NCI-H2081 treated with DMSO at 0.1 percent for 48 hours (cell line): Measurements from ENCODE around the gene EZH2.

Experiments
- DNase-seq: peaks from one replicate; lab custom pipeline; 2025; lab: John Stamatoyannopoulos, UW

Gene EZH2

DNA sequence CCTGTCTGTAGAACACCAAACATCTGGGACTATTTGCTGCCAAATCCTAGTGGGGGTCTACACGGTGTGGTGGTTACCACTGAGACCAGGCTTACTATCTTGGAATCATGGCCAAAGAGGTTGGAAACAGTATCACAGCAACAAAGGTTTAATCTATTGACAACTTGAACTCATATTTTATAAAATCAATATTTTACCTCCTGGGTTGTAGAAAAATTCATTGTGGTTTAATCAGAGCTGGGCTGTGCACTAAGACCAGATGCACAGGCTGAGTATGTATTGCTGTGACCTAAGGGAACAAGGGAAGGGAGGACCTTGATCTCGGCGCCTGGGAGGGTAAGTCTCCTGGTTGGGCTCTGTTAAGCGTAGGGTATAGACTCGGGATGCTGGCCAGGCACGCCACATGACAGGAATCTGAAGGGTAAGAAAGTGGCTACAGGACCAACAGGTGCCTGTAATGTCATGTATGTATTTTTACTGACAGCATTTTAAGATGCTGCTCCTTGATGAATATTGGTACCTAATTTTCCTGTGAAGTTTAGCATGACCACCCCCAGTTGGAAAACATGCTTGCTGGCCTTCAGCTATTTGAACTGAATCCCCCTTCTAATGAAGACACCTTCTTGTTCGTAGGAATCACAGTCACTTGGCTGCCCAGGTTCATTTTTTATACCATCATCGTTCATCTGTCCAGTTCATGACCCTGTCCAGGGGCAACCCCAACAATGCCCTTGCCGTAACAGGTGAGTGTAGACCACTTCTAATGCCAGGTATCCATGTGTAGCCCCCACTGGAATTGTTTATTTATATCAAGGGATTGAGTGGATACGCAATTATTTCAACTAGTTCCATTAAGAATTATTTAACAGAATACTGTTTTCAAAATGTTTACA is 79.5 kb downstream of the EZH2 start:
- no peak for DNase-seq

DNA sequence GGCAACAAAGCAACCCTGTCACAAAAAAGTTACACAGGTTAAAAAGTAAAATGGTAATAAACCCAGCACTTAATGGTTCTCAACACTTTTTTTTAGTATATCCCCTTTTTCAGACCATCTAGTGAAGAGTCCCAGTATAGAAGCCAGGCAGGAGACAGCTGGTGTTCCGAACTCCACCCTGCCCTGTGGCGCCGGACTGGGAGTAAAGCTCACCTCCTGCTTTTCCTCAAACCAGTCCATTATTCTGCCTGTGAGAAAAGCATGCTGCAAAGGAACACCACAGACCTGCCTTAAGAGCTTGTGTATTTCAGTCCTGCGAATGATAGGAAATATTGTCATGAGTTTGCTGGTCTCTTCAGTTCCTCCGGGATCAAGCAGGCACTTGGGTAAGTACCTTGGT is 81.0 kb downstream of the EZH2 start:
- DNase-seq = no peak

DNA sequence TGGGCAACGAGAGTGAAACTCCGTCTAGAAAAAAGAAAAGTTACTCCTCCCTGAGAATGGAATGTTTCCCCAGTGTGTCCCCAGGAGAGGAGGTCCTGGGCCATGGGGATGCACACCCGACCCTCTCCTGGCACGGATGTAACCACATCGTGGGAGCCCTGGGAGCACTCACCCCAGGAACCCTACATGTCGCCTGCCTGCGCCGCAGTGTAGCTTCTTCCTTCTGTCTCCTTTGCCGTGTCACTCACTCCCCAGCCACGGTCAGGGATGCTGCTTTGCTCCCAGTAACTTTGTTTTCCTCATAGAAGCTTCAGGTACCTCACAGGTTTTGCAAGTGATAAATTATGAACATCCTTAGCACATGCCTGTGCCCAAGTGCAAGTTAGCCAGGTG is 82.0 kb downstream of the EZH2 start:
- no peak for DNase-seq

DNA sequence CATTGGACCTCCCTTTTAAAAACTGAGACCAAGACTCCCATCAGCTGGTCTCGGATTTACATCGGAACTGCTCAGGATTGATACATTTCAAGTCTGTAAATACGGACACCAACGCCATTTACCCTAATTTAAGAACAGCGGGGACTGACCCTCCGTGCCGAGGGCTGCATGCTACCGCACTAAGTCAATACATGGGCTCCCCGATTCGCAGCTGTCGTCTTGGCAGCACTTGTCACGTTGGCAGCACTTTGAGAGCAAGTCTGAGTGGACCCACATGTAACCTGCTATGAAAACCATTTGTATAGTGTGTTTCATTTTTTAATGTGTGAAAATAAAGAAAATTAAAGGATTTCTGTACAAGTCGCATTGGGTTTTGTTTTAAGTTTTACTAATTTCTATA is 83.4 kb downstream of the EZH2 start:
- DNase-seq = no peak

DNA sequence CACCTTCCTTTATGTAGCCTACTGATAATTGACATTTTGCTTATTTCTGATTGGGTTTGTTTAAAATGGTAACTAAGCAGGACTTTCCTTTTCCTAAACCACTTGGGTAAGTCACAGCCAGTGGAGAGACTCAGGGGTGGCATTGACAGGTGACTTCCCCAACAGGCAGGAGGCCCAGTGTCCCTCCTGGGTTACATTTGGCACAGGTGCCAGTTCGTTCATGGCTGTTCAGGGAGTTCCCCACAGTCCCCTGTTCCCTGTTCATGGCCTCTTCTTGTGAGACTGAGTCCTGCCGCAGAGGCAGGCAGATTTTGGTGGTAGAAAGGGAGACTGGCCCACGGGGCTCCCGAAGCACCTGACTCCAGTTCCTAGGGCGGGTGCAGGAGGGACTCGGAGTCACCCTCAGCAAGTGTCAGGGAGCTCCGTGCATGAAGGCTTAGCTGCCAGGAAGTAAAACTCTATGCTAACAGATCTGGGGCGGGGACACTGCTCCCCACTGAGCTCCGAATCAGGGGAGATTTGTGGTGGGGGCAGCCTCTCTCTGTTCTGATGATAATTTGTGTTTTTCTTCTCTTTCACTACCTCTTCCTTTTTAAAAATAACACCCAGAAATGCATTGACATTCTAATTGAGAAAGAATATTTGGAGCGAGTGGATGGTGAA is 84.1 kb downstream of the EZH2 start:
- DNase-seq = no peak

DNA sequence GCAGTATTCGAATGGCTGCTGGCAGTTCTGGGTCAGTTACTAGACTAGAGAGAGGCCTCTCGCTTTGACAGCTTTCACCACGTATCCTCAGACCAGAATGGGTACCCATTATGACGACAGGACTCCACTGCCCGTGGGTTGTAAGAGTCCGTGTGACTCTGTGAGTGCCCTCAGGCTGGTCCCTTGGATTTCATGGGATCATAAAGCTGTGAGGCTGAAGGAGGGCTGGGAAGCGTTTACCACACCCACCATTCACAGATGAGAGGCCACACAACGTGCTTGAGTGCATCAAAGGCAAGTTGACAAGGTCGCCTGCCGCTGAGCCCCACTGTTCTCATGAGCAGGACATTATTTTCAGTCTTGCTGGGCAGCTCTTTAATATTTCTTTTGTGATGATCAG is 87.2 kb downstream of the EZH2 start:
- DNase-seq = no peak

DNA sequence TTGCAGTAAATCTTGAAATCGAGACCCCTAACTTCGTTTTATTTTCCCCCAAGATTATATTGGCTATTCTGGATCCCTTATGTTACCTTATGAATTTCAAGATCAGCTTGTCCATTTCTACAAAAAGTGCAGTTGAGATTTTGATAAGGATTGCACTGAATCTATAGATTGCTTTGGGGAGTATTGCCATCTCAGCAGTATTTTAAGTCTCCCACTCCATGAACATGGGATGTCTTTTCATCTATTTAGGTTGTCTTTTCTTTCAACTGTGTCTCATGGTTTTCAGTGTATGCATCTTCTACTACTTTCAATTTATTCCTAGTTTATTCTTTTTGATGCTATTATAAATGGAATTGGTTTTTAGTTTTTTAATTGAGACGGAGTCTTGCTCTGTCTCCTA is 89.6 kb downstream of the EZH2 start:
- DNase-seq = no peak

DNA sequence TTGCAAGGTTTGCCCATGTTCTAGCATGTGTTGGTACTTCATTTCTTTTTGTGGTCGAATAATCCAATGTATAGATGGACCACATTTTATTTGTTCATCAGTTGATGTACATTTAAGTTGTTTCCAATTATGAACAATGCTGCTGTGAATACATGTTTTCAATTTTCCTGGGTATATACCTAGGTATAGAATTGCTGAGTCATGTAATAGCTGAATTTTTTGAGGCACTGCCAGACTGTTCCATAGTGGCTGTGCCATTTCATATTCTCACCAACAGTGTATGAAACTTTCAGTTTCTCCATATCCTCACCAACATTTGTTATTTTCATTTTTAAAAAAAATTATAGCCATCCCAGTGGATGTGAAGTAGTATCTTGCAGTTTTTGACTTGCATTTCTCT is 90.5 kb downstream of the EZH2 start:
- DNase-seq = no peak

DNA sequence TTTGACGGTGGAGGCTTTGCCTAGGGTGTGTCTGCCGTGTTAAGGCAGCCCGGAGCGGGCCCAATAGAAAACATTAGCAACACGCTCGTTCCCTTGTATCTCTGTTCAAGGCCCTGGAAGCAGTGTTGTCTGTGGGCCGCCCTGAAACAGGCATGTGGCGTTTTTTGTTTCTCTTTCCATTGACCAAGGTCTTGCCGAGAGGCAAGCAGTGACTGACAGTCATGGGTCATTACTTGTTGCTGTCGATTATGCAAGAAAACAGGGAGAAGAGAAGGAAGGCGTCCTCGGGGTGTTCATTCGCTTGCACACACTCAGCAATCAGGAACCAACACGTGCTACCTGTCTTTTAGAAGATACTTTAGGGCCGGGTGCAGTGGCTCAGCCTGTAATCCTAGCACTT is 92.5 kb downstream of the EZH2 start:
- DNase-seq = no peak

DNA sequence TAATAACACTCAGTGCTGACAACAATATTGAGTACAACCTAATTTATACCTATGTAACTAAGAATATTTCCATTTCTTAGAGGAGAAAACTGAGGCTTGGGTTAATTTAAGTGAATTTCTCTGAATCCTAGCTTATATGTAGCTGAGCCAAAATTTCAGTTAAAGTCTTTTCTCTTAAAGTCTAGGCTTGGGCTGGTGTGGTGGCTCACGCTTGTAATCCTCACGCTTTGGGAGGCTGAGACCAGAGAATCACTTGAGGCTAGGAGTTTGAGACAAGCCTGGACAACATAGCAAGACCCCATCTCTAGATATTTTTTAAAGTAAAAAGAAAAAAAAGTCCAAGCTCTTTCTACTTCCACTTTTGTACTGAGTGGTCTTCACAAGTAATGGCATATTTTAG is 93.2 kb downstream of the EZH2 start:
- no peak for DNase-seq

DNA sequence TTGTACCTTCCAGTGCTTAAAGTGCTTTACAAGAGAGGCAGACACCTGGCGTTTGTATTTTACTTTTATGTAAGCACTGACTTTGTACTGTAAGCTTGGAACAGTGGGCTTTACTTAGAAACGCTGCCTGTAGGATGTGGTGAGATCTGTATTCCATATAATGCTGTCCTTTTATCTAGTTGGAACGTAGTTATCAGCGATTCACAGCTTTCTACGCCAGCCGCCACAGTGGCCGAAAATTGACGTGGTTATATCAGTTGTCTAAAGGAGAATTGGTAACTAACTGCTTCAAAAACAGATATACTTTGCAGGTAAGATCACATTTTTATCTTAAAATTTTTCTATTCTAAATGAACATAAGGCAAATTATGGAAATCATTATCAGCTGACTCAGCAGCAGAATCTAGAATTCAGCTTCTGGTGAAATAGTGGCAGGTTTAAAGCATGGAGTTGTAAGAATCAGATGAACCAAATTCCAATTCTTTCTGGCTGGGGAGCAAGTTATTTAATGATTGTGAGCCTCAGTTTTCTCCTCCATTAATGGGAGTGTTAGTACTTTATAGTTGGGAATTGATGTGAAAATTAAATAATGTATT is 93.9 kb downstream of the EZH2 start:
- no peak for DNase-seq

DNA sequence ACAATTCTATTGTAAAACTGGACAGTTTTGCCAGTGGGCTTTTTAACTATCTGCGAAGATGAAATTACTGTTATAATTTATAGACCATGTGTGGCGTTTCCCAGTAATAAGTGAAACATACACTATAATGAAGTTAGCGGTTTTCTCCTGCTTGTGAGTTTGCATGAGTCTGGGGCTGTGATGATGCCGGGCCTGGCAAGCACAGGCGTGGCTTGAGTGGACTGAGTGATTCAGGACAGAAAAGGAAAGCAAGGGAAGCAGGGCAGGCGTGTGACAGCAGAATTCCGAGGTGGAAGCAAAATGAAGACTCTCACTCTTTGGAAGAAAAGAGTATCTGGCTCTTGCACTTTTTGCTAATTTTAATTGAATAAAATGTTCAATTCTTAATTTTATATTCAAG is 94.9 kb downstream of the EZH2 start:
- no peak for DNase-seq

DNA sequence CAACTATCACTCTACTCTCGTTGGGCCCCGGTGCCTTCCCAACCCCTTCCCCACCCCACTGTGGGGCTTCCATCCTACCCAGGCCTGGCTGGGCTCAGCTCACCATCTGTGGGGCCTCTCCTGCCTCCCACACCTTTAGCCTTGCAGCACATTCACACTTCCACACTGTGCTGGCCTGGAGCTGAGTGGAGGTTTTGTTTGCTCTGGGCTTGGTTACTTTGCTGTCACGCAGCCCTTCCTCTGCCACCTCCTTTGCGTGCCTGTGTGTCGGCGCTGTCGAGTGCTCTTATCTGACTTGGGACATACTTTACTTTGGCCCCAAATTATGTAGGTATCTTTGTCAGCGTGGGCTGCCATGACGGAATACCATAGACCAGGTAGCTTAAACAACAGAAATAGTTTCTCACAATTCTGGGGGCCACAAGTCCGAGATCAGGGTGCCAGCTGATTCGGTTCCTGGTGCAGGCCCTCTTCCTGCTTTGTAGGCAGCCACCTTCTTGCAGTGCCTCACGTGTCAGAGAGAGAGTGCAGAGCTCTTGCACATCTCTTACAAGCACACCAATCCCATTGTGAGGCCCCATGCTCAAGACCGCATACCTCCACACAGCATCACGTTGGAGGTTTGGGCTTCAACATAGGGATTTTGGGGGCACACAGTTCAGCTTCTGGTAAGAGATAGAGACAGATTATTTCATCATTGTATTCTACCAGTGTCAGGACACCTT is 96.4 kb downstream of the EZH2 start:
- no peak for DNase-seq

DNA sequence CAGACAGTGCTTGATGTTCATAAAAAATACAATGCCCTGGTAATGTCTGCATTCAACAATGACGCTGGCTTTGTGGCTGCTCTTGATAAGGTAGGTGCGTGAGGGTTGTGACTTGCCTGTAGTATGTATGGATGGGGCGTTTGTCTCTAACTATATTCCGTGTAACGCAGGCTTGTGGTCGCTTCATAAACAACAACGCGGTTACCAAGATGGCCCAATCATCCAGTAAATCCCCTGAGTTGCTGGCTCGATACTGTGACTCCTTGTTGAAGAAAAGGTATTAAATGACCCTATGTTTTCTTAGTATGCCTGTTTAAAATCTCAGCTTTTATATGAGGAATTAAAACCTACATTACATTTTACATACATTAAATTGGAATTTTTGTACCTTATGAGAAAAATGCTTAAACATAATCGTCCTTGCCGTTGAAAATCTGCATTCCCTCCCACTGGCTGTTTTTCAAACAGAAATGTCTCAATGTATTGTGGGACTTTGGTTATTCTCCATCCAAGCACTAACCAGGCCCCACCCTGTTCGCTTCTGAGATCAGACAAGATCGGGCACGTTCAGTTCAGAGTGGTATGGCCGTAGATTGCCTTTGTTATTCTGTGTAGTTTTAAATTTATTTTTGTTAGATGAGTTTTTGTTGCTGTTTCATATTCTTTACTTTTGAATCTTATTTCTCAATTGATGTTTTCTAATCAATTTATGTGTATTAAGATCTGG is 100.1 kb downstream of the EZH2 start:
- no peak for DNase-seq

DNA sequence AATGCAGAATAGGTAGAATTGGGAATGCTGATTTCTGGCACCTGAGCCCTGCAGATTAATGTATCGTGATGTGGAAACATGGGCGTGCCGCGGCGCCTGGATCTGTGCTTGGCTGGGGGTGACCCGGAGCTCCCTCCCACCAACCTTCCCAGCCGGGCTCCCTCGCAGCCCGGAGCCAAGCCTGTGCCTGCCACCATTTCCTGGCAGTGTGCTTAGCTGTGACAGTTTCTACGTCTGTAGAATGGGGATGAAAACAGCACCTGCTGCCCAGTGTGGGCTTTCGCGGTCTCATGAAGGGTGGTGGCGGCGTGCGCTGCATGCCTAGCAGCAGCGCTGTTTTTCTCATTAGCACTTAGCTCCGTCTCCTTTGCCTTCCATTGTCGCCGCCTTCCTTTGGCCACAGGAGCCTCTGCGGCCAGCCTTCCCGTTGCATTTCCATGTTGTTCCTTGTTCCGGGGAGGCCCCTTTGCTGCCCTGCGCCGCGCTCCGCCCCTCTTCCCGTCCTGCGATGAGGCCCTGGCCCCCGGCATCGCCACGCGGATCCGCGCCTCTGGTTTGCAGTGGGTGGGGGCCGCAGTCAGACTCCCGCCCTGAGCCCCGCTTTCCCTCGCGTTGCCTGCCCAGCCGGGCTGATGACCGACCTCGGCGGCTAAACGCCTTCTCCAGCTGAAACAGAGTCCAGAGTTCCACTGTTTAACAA is 101.2 kb downstream of the EZH2 start:
- DNase-seq = no peak

DNA sequence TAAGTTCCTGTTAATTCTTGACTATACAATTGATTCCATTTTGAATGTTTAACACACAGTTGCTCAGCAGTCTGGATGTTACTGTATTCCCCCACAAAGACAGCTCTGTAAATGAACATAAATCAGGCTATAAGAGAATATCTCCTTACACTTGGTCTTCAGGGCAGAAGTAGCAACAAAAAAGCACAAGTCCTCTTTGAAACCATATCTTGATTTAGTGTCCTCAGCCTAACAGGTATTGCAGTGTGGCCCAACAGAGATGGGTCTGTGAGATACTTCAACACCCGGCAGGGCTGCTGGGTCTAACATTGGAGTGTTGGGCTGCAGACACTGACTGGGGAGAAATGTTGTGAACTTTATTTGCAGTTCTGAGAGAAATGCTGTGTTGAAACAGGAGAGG is 109.6 kb downstream of the EZH2 start:
- no peak for DNase-seq

DNA sequence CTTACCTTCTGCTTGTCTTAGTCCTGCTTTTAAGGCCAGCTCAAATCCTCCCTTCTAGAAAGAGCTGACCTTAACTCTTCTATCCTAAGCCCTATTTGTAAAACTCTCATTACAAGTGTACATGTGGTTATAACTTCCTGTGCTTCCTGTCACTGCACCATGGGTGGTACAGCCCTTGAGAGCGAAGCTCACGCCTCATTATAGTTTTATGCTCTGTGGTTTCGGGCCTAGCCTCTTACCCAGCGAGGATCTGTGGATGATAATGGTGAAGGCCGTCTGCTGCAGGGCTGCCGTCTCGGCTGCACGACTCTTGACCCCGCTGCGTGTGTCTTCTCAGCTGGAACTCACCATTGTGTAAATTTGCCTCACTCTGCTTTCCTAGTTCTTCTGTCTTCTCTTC is 110.8 kb downstream of the EZH2 start:
- DNase-seq = no peak

DNA sequence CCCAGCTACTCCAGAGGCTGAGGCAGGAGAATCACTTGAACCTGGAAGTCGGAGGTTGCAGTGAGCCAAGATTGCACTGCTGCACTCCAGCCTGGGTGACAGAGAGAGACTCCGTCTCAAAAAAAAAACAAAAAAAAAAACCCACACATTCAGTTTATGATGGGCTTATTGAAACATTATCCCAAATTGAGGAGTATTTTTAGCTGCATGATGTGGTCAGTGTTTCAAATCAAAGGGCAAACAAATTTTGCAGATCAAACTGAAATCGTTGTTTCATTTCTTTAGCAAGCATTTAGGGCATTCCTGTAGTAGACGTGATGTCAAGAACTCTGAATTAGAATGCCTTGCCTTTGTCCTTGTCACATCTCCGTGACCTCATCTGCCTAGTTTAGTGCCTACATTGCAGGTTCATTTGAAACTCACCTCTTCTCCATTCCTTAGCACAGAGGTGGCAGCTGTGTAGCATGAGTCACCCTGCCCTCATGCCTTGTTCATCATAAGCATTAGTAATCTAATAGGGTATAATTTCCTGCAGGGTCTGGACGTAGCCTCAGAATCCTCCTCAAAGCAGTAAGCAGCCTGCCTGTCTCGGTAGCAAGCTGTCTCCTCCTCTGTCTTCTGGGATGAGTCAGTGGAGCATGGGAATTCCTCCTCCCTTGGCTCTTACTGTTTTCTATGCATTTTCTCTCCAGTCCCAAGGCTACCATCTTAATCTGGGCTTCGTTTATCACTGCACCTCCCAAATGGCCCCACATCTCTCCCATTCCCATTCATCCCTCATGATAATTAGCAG is 111.6 kb downstream of the EZH2 start:
- DNase-seq = no peak

DNA sequence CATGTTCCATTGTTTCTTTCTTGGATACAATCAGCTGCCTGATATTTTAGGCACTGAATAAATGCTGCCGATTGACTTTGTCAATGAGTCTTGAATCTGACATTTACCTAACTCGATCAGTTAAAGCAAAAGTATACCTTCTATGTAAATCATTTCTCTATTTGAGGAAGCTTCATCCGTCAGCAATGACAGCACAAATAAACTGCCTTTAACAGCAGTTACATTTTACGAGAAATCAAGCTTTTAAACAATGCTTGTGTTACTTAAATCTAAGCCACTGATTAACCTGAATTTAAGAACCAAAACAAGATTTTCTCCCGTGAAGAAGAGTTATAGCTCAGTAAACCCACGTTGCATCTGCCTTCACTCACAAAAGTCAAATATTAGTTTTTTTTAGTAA is 114.1 kb downstream of the EZH2 start:
- no peak for DNase-seq

DNA sequence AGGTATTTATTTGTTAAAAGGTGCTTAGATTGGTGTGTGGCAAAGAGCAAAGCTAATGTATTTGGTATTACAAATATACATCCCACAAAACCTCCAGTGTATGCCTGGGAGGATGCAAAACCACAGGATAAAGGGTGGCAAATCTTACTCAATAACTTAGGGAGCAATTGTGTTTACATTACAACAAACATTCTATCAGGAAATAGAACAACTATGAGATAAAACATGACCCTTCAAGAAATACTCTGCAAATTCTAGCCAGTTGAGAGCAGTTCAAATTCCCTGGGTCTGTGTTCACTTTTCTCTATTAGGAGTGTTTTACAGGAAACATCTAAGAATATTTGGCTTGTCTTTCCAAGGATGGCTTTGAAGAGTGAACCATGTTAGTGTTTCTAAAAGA is 120.5 kb downstream of the EZH2 start:
- DNase-seq = no peak
